MM.1S (cell line): Measurements from ENCODE around the gene INHBC.

Experiments used
- CTCF ChIP-seq: fragments of 300-600 bp; sonication (generic); IDR thresholded peaks from 2 replicates; pipeline ENCODE4 v1.5.1; 2016; ENCODE audit warnings: antibody characterized with exemption, low read length, mixed read lengths
- EZH2 ChIP-seq: fragments of 300-600 bp; sonication (generic); optimal IDR thresholded peaks from 2 replicates; pipeline ENCODE3; 2017; ENCODE audit warnings: low read depth, mild to moderate bottlenecking, antibody characterized with exemption, low read length, mixed read lengths
- EZH2phosphoT487 ChIP-seq: fragments of 300-600 bp; sonication (generic); IDR thresholded peaks from 2 replicates; pipeline ENCODE4 v1.6.1; 2018; ENCODE audit warnings: antibody characterized with exemption, low read length

- TF ChIP-seq CTCF (no peak), EZH2 (no peak), EZH2phosphoT487 (no peak)
Observed at GRCh38 chr12:57490126-57490525, 55.5 kb downstream of the INHBC start.
